HG02610 (cell line): Measurements from ENCODE around the gene MYB.
"Not testable (repeated sequence)": the region's sequence is repeated elsewhere in the genome, so short reads cannot be mapped to it uniquely, and the experiment has no call there.

Experiments
- ATAC-seq: cut with Tn5 transposase; IDR thresholded peaks from one replicate; pipeline ENCODE4 v1.9.1; 2021; ENCODE audit warnings: mild to moderate bottlenecking, moderate library complexity; ENCODE audit not compliant: unreplicated experiment

MYB gene

DNA sequence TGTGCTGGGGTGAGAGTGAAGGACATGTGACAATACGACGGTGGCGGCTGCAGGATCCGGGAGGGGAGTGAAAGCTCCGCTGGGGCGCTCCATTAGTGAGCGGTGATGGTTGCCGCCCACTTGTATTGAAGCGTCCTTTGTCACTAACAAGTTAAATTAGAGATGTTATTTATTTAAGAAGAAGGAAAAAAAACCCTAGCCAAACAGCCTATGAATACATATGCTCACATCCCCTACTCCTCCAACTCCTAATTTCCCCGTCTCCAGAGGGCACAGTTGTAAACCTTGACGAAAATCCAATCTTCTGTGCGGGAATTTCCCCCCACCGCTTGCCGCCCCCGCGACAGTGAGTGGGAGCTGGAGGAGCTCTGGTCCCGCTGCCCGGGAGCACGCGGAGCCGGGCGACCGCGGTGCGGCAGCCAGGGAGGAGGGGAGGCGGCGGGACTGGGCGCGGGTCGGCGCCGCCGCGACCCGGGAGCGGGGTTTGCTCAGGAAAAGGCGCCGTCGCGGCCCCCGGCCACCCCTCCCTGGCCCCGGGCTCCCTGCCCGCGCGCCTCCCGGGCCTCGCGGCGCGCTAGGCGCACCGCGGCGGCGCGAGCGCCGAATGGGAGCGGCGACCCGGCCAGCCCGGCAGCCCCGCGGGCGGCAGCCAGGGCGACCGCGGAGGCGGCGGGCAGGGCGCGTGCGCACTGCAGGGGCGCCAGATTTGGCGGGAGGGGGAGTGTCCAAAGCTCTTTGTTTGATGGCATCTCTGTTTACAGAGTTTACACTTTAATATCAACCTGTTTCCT, at the start of gene MYB:
Gene MYB (plus strand): TSS at position 767 of the 791 bp plus-strand sequence. CDS start 206 bp downstream, outside the sequence.
- peak; percentile 25 for ATAC-seq

DNA sequence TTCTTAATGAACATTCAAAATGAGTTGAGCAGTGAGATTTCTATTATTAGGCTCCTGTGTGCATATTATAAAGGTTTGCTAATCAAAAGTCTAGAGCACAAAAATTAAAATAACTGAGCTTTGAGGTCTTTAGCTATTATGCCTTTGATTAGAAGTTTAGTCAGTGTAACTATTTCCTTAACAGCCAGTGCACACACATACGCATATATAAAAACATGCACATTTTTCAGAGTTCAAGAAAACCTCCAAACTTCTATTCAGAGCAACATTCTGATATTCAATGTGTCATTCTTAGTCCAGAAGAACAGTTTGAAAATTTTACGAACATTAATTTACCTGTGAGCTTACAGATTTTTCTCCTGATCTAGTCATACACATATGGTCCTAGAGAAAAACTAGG, 48.3 kb upstream of the MYB start:
- no peak for ATAC-seq

DNA sequence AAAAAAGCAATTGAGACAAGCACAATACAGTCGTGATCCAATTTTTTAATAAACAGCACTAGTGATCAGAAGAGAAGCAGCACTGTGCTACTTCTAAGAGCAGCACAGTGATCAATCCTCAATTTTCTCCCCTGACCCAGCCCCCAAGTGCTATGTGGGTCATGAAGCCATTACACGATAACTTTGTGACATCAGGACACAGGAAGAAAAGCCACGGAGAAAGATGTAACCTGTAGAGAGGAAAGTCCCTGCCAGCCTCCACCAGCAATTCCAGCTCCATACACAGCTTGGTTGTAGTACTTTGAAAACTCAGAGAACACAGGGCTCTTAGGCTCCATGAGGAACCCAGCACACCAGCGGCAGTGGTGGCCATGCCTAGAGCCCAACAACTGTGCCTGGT, 45.3 kb upstream of the MYB start:
- no peak for ATAC-seq

DNA sequence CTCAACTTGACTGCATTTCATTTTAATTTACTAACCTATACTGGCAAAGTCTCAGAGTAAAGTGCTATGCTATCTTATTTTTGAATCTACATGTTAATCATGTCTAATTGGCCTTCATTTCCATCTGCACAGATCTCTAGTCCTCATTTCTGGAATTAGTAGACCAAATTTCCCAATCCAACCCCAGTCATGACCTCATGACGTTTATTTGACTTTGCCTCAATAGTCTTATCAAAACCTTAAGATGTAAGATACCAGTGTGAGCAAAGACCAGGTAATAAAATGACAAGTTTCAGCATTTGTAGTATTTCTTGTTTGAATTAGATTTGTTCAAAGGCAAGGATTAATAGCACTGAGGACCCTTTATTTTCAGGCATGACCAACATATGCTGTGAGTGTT, 43.3 kb upstream of the MYB start:
- no peak for ATAC-seq

DNA sequence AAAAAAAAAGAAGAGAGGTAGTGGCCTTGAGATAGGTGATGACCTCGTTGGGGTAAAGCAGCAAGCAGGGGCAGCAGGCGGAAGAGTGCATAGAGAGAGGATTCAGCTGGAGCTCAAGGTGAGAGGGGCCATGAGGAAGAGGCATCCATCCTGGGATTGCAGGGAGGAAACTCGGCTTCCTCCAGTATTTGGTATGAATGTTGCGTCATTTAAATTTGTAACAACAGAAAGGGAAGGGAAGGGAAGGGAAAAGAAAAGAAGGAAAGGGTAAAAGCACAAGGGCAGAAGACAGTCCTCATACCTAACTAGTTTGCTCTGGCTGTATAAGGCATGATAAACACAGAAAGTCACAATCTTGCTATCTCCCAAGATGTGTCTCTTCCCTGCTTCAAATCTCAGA, 39.9 kb upstream of the MYB start:
- ATAC-seq = no peak

DNA sequence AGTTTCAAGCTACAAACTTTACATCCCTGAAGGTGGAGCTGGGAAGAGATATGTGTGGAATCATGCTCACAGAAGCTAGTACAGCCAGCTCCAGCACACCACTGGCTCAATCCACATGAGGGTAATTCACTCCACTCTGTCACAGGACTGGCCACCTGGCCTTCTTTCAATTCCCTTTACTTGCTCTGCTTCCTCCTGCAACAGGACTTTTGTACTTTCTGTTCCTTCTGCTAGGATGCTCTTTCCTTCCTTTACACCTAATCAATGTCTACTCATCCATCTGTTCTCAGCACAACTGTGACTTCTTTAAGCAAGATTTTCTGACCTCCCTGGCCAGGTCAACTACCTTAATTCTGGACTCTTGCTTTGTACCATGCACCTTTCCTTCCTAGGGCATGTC, 39.4 kb upstream of the MYB start:
- ATAC-seq = peak; percentile 40

DNA sequence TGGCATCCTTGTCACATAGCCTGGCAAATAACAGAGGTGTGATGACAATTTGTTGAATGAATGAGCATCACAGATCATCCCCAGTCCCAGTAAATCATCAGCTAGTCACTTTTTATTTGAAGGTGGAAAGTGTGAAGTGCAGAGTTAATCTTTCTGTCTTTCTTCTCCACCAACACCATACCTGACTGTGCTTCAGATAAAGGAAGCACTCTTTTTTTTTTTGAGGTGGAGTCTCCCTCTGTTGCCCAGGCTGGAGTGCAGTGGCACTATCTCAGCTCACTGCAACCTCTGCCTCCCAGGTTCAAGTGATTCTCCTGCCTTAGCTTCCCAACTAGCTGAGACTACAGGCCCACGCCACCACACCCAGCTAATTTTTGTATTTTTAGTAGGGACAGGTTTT, 38.9 kb upstream of the MYB start:
- not testable (repeated sequence) for ATAC-seq

DNA sequence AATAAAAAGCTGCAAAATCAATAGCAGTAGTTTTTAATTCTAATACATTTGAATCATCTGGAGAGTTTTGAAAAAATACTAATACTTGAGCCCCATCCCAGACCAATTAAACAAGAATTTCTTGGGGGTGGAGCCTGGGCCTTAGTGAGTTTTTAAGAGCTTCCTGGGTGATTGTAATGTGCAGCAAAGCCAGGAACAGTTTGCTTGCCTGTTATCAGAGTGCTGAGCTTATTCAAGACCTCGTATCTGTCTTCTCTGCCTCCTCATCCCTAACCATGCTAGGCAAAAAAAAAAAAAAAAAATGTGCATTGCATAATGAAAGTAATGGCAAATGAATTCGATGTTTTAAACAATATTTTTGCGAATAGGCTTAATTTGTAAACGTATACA, 36.4 kb upstream of the MYB start:
- no peak for ATAC-seq

DNA sequence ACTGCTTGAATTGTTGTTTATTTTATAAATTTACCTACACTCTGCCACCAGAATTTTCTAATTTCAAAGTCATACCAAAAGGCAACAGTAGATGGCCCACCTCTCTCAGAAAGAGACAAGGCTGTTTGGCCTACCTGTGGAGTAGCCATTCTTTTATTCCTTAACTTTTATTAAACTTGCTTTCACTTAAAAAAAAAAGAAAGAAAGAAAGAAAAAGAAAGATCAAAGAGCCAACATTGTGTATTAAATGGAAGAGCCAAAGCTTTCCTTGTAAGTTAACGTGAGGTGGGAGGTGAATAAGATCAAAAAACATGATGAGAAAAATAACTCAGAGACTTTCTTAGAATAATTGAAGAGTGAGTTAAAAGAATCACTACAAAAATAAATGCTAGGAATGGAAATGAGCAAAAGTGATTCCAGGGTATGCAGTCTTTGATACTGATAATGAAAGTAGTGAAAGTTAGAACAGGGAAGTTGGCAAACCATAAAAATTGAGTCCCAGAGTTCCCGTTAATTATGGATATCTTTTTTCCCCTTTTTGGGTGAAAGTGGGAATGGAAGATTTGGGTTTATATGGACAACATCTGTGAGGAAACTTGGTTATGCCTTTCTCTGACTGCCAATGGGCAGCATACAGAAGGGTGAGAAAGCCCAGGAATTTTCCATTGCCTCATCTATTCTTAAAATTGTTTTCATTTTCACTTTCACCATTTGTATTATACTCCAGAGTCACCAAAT, 35.9 kb upstream of the MYB start:
- no peak for ATAC-seq

DNA sequence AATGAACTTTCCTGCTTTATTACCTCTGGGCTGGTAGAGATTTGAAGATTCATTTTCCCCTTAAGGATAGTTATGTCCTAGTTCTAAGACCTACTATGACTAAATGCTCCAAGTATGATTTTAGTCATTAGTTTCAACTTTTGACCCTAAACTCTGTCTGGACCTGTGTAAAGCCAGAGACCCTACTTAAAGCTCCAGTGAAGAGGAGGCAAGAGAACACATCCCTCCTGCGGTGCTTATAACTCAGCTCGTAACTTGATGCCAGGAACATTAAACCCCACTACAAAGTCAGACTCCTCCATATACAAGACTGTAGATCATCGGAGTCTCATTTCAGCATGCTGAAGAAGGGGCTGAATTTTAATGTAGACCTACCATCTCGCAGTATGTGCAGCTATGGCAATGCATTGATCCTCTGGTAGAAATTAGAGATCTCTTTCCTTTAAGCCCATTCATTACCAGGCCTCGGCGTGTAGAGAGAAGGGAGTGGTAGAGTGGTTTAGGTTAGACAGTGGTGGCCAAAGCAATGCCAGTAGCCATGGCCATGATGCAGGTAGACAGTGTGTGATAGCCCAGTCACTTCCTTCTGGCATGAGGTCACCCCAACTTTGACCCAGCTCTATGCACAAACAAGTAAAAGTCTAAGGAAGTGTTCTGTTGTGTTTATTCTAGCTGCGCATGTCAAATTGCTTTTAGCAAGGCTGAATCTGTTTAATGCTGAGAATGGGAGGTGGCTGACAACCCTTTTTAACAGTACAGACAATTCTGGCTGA, 34.8 kb upstream of the MYB start:
- no peak for ATAC-seq

DNA sequence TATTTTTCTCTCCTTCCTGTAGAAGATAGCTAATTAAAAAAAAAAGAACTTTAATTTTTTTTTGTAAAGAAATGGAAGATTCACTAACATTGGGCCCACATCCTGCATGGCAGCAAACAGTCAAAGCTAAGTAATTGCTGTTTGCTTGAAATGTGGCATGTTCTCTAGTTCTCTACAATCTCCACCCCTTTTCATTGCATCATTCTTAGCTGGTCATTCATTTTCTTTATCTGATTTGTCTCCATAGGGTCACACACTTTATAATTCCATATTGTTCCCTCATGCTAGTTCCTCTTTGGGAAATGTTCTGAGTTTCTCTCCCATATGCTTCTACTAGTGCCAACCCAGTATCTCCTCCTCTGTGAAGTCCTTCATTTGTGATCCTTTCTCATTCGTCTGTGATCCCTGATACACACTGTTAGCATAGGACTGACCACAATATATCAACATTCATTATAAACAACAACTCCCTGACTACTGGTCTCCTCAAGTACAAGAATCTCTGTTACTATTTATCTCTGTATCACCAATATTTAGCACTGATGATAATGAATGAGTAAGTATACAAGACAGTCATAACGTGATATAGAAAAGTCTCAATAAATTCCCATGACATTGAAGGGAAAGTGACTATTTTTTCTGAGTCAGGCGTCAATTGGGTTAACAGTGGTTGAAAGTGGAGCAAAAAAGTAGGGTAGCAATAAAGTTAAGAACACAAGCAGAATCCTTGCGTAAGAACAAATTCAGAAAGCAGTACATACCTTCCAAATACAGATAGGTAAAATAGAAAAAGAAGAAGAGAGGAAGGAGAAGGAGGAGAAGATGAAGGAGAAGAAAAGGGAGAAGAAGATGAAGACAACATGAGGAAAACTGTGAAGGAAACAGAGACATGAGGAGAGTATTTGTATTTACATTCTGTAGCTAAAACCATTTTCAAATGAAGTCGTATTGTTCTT, 33.2 kb upstream of the MYB start:
- ATAC-seq = no peak

DNA sequence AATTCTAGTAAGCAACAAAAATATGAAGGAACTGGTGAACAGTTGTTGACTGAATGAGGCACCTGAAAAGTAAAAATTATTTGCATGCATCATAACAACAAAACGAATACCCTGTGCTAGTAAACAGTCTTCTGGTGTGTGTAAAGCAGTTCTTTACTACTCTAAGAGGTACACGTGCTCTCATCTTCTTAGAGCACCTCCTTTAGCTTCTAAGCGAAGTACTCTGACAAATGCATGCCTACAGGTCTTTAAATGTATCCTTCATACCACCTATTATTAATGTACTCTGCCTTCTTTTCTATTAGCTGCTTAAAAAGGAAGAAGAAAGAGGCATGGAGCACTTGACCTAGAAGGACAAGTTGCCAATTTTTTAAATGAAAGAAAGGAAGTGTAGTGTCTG, 32.2 kb upstream of the MYB start:
- ATAC-seq = no peak

DNA sequence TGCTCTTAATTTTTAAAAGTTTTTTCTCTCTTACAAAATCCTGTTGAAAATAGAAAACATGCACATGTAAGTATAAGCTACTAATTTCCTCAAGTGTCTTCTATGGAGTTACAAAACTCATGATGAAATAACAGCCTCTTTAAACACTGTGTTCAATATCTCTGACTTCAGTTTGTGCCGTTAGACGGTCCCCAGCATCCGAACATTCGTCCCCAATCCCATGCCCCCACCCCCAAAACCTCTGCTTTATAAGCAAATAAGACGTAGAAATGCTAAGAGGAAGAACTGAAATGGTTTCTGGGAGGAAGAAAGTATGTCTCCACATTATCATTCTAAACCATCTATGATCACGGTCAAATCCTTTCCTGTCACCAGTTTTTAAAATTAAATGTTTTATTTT, 31.7 kb upstream of the MYB start:
- ATAC-seq = no peak

DNA sequence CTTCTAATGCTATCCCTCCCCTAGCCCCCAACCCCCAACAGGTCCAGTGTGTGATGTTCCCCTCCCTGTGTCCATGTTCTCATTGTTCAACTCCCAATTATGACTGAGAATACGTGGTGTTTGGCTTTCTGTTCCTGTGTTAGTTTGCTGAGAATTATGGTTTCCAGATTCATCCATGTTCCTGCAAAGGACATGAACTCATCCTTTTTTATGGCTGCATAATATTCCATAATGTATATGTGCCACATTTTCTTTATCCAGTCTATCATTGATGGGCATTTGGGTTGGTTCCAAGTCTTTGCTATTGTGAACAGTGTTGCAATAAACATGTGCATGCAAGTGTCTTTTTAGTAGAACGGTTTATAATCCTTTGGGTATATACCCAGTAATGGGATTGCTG, 30.6 kb upstream of the MYB start:
- ATAC-seq = not testable (repeated sequence)

DNA sequence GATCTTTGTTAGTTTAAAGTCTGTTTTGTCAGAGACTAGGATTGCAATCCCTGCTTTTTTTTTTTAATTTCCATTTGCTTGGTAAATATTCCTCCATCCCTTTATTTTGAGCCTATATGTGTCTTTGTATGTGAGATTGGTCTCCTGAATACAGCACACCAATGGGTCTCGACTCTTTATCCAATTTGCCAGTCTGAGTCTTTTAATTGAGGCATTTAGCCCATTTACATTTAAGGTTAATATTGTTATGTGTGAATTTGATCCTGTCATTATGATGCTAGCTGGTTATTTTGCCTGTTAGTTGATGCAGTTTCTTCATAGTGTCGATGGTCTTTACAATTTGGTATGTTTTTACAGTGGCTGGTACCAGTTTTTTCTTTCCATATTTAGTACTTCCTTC, 27.0 kb upstream of the MYB start:
- not testable (repeated sequence) for ATAC-seq

DNA sequence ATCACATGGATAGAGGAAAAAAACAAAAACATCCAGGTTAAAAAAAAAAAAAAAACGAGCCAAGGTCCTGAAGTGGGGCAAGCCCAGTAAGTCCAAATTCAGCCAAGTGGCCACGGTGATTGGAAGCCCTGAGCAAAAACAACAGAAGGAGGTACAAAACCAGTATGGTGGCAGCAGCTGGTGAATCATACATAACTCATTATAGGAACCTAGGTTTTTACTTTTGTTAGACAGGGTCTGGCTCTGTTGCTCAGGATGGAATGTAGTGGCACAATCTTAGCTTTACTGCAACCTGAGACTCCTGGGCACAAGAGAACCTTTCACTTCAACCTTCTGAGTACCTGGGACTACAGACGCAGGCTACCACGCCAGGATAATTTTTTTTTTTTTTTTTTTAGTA, 22.7 kb upstream of the MYB start:
- ATAC-seq = no peak

DNA sequence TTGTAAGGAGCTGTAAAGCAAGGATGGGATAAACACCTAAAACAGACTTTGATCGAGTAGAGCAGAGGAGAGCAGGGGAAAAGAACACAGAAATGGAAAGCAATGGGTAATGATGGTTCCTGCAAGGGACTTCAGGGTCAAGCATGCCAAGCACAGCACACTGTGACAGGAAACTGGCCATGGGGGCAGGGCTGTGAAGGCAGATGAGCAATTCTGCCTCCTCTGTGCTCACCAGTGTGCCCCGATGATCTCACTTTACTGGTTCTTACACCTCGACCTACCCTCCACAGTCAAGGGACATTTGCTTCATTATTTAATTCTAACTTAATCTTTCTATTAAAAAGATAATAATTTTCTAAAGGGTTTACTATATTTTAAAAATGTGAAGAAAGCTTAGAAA, 21.6 kb upstream of the MYB start:
- peak; percentile 36 for ATAC-seq

DNA sequence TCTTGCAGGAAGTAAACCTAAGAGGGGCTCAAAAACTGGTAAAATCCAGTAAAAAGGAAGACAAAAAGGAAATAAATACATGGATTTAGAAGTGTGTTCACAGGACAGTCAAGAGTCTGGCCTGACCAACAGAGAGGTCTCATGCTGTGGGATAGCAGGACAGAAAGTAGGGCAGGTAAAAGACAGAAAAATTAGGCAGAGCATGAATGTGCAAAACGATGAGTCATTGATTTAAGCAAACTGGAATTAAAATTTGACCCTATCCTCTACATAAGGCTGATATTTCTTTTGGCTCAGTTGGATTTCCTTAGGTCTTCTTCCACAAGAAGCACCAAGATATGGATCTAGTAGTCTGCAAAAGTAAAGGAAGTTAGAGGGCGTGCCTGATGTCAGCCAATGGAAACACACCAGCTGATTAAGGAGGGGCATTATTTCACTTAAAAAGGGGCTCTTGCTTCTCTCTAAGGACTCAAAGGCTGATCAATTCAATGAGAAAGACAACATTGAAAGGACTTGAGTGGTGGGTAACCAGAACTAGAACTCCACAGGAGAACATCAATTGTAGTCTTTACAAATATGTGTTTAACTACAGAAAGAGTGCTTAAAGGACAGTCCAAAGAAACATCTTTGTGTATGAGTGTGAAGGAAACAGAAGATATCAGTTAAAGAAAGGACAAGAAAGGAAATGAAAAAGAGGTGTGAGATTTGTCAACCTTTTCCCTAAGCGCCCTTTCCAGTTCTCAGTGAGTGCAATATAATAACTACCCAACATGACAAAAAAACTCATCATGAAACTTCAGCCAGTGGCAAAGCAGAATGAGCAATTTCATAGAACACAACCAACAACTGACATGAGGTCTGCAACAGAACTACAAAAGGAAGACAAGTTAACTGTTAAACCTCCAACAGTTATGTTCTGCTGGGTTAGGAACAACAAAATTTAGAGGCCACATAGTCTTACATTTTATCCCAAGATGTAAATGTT, 19.4 kb upstream of the MYB start:
- ATAC-seq = peak; percentile 36

DNA sequence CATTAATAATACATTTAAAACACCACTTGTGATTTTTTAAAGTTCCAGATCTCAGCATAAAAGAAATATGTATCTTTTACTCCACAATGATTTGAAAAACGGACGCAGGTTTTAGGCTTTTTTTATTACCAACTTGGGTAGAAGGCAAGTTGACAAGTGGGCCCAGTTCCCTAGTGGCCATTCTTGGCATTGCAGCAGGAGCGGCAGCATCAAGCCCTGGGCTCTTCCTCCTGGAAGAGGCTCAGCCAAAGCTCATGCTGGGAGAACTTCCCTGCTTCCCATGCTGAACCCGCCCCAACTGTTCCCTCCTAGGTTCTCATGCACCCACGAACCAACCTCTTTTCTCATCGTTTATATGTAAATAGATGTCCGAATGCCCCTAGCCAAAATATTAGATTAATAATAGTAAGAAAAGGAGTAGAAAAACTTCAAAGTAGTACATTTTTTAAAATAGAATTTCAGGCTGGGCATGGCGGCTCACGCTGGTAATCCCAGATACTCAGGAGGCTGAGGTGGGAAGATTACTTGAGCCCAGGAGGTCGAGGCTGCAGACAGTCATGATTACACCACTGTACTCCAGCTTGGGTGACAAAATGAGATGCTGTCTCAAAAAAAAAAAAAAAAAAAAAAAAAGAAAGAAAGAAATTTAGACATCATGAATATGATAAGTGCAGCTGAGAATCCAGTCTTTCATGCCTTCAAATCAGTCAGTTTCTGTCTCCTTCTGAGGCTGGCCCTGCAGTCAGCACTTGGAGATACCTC, 18.2 kb upstream of the MYB start:
- peak; percentile 8 for ATAC-seq
